ENCODE results near the gene NDUFS2.
"Not testable (repeated sequence)": the region's sequence is repeated elsewhere in the genome, so short reads cannot be mapped to it uniquely, and the experiment has no call there.

NDUFS2 gene

DNA sequence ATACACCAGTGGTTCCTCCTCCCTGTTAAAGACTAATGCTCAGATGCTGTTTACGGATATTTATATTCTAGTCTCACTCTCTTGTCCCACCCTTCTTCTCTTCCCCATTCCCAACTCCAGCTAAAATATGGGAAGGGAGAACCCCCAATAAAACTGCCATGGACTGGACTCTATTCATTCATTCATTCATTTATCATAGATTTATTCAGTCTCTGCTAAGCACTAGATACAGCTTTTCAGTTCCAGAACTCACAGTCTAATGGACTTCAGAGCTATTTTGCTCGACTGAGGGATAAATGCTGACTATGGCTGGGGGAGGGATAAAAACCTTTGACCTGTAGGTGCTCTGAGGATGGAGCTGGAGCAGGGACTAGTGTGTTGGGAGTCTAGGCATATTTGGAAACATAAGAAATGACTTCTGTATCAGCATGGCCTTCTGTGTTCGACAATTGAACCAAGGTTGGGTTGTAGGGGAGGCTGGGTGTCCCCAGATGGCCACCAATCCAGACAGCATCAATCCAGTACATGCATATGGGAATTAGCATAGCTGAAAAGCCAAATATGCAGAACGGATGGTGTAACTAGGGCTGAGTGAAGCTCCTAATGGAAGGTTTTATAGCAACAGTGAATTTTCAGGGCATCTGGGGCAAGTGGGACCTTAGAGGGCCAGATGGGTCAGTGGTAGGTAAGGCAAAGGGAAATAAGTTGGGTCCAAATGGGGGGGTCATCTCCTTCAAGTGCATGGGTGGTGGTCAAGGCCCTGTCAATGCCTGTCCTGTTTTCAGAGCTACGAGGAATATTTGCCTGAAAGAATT, 17.1 kb downstream of the NDUFS2 start:
- DNase-seq, result no peak

DNA sequence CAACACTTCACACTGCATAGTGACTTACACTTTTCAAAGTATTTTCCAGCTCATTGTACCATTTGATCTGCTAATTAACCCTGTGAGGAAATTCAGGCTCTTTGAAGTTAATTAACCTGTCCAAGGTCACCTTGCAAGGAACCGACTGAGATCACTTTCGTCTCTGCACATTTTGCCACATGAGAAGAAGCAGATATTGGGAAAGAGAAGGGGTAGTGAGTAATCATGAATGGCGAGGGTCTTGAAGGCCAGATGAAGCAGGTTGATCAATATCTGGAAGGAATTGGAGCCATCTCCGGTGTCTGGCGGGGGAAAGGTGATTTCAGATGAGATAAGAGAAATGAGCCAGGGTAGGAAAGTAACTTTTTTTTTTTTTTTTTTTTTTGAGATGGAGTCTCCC, 17.8 kb downstream of the NDUFS2 start:
- DNase-seq, result no peak

DNA sequence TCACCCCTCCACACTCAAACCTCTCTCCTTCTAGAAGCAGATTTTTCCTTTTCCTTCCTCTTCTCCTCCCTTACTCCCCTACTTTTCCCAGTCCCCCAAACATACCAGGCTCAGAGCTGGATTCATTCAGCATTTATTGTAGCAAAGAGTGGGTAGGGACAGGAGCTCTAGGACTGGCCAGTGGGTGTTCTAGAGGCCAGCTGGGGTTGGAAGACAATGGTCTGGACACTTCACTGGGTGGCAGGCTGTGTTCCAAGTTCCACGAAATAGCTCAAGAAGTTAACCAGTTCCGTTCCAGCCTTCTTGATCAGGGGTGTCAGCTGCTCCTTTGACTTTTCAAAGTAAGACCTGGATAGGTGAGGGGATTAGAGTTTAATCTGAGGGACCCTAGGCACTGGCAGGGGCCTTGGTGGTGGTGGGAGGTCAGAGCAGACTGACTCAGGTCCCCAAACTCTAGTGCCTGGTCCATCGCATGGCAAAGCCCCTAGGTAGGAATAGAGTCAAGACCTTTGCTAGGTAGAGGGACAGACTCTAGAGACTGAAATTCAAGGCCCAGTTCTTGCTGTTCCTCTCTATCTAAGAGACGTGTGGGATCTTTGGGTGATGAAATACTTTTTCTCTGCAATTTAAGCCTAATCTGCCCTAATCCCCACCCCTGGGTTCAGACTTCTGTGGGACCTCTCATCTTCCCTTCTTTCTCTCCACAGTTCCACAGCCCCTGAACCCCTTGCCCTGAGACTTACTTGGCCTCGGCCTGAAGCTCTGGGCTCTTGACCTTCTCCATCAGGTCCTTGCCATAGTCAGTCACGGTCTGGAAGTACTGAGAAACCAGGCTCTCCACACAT, 20.2 kb downstream of the NDUFS2 start:
- DNase-seq, result no peak

DNA sequence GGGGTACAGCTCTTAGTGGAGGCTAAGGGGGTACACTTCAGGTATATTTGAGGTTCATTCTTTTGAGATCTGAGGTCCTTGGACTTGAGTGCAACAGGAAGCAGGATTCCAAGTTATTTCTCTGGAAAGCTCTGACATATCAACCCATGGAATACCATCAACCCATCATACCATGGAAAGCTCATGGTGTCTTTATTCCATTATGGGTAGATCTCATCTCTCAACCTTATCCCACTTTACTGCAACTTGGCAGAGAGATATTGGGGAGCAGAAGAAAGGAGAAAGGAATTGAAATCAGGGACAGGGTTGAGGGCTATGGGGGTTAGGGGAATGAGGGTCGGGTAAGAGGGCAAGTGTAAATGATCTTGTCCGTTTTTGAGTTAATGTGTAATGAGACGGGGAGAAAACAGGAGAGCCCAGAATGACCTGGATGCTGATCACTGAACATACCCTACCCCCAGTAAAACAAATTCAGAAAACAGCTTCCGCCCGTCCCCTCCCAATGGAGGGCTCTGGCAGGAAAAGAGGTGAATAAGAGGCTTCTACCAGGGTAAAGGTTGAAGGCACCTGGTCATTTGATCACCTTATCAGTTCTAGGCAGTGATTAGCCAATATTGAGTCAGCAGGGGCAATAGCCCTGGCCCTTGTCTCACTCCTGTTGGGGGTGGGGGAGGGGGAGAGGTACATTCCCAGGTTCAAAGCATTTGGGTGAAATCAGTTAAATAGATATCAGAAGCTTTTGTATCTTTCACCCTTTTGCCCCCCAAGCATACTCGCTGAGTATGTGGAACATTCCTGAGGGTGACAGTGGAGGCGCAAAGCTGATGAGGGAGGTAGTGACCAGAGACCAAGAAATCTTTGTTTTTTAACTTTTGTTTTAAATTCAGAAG, 21.9 kb downstream of the NDUFS2 start:
- no peak for DNase-seq

DNA sequence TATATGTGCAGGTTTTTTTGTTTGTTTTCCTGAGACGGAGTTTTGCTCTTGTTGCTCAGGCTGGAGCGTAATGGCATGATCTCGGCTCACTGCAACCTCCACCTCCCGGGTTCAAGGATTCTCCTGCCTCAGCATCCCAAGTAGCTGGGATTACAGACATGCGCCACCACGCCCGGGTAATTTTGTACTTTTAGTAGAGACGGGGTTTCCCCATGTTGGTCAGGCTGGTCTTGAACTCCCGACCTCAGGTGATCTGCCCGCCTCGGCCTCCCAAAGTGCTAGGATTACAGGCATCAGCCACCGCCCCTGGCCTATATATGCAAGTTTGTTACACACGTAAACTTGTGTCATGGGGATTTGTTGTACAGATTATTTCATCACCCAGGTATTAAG, 22.5 kb downstream of the NDUFS2 start:
- DNase-seq, result not testable (repeated sequence)

DNA sequence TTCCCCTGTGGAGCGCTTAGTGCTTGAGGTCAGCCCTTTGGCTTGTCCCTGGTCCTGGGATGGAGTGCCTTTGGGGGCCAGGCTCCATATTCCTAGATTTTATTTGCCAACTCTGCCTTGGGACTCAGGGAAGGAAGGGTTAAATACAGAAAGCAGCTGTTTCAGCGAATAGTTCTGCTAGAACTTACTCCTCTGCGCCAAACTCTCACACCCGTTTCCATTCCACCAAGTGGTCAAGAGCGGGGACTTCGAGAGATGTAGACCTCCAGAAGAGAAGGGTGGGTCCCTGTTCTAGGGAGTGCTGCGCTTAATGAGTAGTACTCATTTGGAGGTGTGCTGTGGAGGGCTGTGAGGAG, 23.0 kb downstream of the NDUFS2 start:
- DNase-seq, result no peak

DNA sequence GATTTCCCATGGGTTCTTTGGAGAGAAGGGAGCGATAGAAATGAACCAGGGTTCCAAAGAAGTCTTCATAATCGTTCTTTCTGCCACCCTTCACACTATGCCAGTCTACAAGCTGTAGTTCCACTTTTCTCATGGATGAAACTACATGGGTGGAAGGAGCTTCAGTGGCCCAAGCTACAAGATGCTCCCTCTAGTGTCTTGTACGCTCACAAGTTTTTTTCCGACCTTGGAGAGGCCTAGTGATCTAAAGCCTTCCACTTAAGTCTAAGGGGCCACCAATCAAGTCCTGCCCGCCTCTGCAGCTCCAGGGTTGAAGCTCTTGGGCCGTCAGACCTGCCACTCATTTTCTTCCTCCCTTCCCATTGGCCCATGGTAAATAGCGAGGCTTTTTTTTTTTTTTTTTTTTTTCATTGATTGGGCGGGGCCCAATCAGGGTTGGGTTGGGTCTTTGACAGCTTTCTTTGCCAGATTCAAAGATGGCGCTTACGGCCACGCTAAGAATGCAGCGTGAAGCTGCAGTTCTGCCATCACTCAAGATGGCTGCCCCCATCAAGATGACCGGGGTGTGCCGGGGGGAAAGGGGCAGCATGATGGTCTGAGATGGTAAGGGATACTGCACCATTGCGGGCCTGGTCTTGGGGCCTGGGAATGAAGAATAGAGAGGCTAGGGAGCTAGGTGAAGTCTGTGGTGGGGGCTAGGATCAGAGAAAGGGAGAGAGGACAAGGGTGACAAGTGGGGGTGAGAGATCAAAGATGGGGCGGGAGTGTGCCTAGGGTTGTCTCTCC, 23.6 kb downstream of the NDUFS2 start, which contains the start of gene TOMM40L:
Gene TOMM40L, plus strand, starts transcription at position 527 of the 786 bp plus-strand sequence. CDS start 430 bp downstream, outside the sequence.
- DNase-seq, result peak; percentile 36 to 93 (median 84)

DNA sequence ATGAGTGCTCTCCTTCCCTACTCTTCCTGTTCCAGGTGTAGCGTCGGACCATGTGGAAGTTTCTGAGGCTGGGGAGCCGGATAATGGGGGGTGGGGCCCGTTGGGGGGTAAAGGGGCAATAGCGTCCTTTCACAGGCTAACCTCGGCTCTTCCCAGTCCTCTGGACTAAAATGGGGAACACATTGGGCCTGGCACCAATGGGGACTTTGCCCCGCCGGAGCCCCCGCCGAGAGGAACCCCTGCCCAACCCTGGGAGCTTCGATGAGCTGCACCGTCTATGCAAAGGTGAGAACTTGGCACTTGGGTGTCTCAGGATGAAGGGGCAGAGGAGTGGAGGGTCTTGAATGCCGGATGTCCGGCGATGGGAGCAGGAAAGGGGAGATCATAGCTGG, 24.1 kb downstream of the NDUFS2 start:
- no peak for DNase-seq

DNA sequence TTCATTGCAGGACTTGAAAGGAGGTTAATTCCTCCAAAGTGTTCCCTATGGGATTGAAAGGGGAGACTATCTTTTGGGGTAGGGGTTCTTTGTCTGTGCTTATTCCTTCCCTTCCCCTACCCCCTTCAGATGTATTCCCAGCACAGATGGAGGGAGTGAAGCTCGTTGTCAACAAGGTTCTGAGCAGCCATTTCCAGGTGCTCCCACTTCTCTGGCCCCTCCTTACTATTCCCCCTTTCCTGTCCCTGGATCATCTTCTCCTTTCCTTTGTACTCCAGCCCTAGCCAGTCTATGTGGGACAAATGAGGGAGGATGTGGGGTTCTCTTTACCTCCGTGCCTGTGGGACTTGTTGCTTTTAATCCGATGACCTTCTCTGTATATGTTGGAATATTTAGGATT, 24.6 kb downstream of the NDUFS2 start:
- no peak for DNase-seq

DNA sequence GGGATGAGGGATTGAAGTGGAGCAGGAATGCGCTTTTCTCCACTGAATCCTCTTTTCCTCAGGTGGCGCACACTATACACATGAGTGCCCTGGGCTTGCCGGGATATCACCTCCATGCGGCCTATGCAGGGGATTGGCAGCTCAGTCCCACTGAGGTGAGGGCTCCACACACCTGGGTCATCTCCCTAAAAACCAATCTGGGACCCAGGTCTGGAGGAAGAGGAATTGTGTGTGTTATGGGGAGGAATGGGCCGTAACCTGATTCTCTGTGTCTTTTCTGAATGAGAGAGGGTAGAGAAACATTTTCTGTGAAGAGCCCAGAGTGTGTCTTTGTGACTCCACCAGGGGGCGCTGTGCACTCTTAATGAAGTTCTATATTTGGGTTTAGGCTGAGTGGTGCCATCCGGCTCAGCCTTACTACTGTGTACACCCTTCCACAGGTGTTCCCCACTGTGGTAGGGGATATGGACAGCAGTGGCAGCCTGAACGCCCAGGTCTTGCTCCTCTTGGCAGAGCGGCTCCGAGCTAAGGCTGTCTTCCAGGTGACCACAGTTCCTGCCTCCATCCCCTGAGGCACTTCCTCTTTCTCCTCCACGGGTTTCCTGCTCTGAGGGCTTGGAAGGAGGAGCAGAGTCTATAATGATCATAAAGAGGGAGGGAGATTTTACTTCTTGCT, 25.2 kb downstream of the NDUFS2 start:
- DNase-seq, result peak in 13 of 14 donors; percentile 7 to 78 (median 58)

DNA sequence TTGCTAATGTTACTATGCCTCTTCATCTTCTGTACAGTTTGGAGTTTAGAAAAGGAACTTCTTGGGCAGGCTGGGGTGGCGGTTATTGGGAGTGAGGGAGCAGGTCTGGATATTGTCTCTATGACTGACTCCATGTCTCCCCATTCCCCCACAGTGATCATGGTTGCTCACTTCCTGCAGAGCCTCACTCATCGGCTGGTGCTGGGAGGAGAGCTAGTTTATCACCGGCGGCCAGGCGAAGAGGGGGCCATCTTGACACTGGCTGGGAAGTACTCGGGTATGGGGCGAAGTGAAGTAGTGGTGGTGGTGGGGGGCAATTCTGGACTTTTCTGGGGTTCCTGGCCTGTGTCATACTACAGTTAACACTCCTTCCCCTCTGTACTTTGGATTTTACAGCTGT, 25.9 kb downstream of the NDUFS2 start:
- no peak for DNase-seq

DNA sequence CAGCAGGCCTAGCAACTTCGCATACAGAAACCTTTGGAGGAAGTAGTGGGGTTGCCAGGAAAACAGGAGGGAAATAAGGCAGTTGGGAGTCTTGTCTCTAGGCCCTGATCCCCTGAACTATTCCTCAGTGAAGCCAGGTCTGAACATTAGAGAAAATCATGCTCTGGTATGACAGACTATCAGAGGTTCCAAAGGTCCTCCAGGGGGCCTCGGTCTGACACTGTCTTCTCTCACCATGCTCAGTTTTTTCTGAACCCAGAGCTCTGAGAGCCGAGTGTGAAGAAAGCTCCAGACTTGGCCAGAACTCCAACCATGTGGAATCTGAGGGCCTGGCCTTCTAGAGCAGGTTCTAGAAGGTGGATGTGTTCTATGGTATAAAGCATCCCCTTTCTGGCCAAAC, 27.7 kb downstream of the NDUFS2 start:
- DNase-seq, result no peak

DNA sequence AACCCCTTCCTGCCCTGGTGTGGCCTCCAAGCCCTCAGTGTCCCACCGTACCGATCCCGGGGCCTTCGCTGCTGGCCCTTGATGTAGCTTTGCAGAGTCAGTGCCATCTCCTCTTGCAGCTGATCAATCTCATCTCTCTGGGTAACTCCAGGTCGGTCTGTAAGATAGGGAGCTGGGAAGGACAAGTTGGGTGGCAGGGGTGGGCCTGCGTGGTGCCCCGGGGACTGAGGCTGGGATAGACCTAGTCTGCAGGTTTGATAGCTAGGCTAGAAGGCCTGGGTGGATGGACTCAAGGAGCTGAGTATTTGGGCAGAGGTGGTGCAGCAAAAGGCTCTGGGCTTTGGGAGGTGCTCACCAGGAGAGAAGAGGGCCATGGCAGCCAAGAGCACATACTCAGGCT, 28.6 kb downstream of the NDUFS2 start:
- no peak for DNase-seq

DNA sequence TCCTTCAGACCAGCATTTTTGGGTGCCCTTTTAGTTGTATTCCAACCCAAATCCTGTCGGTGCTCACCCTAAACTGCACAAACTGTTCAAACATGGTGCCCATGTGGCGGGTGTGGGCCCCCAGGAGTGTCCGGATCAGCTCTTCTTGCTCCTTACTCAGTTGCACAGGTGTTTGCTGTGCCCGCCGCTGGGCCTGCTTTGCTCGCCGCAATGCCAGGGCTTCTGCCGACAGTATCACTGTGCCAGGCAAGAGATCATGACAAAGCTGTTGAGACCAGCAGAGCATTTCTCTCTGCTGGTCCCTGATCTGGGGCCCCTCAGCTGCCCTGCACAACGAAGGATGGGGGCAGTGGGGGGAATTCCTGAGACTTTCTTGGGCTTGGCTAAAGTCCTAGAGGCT, 30.9 kb downstream of the NDUFS2 start:
- no peak for DNase-seq

DNA sequence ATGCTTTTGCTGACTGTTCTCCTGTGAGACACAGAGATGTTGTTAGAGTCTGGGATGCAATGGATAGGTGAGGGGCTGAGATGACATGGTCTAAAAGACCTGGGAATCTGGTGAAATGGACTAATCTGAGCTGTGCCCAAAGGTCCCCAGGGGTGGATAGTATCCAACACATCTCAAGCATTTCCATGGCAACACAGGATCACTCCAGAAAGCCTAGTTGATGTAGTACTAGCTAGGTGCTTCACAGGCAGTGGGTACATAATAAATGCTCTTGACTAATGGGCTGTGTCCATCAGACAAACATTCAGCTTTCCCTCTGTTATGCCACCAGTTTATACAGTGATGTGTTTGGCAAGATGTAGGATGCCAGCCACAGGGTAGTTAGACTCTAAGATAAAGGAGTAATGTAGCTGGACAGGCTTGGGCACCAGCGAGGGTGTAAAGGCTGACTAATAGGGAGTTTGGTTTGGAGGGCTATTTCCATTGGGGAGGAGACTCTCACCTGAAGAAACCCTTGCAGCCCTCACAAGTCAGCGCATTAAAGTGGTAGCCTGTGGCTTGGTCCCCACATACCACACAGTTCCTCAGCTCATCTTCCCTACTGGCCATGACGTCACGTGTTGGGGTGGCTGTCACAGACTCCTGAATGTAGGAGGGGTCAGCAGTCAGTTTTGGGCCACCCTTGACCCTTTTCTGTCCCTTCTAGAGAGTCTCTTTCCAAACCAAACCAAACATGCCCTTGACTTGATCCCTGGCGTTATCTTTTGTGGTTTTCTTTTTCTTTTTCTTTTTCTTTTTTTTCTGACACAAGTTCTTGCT, 34.0 kb downstream of the NDUFS2 start:
- DNase-seq, result no peak

DNA sequence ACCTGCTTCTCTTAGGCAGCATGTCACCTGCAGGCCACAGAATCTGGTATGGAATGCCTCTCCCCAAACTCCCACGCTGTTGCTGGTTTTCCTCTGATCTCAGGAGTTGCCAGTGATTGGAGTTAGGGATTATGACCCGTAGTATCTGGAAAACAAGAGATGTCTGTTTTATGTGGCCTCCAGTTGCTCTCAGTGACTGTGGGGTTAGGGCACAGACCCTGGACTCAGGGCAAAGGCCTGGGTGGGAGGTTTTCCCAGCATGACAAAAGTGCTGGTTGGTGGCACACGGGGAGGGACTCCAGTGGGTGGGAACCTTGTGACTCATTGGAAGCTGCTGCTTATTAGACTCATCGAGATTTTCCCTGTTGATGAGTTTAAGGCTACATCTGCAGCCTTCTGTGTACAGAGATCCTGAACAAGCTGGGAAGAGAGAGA, 35.9 kb downstream of the NDUFS2 start, which contains the start of gene NR1I3:
Gene NR1I3, minus strand, starts transcription at position 165 of the 435 bp plus-strand sequence. CDS start 1,638 bp downstream, outside the sequence.
- DNase-seq, result no peak

DNA sequence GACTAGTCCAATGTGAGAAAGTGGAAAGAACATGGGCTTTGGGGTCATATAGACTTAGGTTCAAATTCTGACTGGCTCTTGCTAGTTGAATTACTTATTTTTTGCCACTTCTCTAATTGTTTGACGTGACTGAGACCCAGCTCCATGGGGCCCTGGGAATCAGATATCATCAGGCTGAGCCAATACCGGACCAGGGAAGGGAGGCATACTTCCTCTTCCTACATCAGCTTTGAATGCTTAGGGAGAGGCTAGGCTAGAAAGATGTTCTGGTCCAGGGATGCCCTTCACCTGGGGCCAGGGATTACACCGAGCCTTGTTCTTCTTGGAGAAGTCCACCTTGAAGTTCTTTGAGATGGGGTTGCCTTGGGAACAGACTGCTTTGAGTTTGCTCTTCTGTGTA, 39.5 kb downstream of the NDUFS2 start:
- DNase-seq, result no peak

DNA sequence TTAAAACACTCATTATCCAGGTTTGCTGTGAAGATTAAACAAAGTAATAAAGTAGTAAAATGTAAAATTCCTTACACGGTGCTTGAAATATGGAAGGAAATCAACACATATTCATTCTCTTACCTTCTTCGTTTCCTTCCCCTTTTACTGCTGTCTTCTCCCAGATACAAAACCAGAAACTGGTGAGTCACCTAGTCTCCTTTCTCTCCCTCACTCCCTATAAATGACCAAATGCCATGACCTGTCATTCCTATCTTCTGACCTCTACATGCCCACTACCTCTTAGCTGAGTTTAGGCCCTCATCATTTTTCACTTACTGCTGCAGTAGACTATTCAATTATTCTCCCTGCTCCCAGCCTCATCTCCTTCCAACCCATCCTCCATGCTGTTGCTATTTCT, 40.1 kb downstream of the NDUFS2 start:
- DNase-seq, result no peak

DNA sequence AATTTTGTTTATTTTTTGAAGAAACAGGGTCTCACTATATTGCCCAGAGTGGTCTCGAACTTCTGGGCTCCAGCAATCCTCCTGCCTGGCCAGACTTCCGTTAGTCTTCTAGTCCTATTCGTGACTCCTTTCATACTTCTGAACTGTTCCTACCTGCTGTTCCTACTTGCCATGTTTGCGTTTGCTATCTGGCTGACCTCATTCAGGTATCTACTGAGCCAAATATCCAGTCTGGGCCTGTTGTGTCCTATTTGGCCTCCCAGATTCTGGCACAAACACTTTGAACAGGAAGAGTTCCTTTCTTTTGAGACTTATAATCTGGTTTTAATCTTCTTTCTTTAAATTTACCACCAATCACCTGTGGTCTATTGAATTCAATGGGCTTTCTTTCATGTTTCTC, 42.7 kb downstream of the NDUFS2 start:
- no peak for DNase-seq

DNA sequence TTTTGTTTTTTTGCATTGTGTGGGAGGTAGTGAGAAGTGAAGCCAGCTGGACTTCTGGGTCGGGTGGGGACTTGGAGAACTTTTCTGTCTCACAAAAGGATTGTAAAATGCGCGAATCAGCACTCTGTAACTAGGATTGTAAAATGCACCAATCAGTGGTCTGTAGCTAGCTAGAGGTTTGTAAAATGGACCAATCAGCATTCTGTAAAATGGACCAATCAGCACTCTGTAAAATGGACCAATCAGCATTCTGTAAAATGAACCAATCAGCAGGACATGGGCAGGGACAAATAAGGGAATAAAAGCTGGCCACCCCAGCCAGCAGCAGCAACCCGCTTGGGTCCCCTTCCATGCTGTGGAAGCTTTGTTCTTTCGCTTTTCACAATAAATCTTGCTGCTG, 47.9 kb downstream of the NDUFS2 start:
- DNase-seq, result not testable (repeated sequence)
